ENCODE results near the gene ADAM12. TPM values are rescaled to one million over a fixed set of nuclear protein-coding genes. Genes with fewer than 3 reads are reported as not detected.
"Not testable (repeated sequence)": the region's sequence is repeated elsewhere in the genome, so short reads cannot be mapped to it uniquely, and the experiment has no call there.

Gene ADAM12
- total and polyA plus RNA-seq, 5 donors = 0.14 to 2.7 (median 1.4) TPM

DNA sequence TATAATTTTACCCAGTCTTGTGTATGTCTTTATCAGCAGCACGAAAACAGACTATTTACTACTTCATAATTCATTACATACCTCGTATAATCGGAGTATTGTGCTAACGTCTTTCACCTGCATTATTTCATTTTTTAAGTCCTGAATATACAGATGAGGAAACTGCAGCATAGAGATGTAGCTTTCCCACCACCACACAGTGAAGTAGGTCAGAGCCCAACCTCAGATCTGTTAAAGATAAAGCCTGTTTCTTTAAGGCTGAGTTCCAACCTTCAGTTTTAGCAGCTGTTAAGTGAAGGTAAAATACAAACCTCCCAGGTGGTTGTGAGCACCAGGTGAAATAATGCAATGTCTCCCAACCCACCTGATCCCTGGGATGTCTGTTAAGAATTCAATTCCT lies 2.0 kb upstream of the ADAM12 start:
- 94% methylated on average over 4 of the region's 4 CpGs for WGBS
- Histone ChIP-seq H3K27me3 (ENCODE audit: control insufficient read depth, insufficient read depth) (peaks cover 3% of the 10 kb centered on the region), H3K4me1 (ENCODE audit: control insufficient read depth, insufficient read depth, low read length) (peaks cover 2% of the 10 kb centered on the region), H3K9me3 (ENCODE audit: control insufficient read depth, low read length) (no peaks in the 10 kb centered on the region), H3K4me3 (ENCODE audit: low read length) (no peak overlapping the region), H3K27ac (ENCODE audit: low read length) (no peak overlapping the region)
- no peak for DNase-seq
- ATAC-seq = no peak
- intact Hi-C loops (cut with DNase I) = no loop called here

DNA sequence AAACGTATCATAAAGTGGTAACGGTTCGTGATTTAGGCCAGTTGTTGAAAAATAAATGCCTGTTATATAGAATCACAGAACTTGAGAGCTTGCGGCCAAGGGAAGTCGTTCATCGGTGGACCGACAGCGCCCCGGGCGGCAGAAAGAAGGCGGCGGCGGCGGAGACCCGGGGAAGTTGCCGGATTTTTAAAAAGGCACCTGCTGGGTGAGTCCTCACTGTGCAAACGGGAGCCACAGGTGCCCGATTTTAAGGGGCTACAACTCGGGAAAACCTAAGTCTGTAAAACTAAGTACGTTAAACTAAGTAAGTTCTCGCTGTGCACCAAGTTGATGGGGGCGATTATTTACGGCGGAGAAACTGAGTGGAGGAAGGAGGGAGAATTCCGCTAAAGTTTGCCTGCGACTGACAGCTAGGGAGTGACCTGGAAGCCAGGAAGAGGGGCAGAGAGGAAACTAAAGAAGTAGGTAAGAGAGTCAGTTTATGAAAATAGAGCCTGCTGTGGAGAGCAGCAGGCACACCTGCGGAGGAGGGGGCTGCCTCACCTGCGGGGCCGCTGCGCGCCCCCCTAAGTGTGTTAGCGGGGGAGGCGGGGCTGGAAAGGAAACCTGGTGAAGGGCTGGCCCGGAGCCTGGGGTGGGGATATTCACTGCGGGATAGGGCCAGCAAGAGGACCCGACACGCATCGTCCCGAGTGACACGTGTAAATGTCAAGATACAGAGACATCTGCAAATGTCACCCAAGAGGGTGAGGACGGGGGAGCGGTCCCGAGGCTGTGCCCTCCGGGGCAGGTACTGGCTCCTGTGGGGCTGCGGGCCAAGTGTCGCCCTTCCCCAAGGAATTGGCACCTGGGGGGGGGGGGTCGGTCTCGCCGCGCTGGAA lies 996 bp downstream of the ADAM12 start:
- Histone ChIP-seq H3K27me3 (ENCODE audit: control insufficient read depth, insufficient read depth) (peaks cover 3% of the 10 kb centered on the region), H3K4me1 (ENCODE audit: control insufficient read depth, insufficient read depth, low read length) (peaks cover 2% of the 10 kb centered on the region), H3K27ac (ENCODE audit: low read length) (no peak overlapping the region), H3K4me3 (ENCODE audit: low read length) (peak overlapping the region; percentile 54), H3K9me3 (ENCODE audit: control insufficient read depth, low read length) (no peaks in the 10 kb centered on the region)
- under 1% methylated on average over 50 of the region's 50 CpGs for WGBS
- ATAC-seq (peak; percentile 51 to 54), DNase-seq (peak; percentile 60 to 84 (median 83))
- intact Hi-C loops (cut with DNase I) = loop anchor here (2.0 to 10.0 kb wide), 2 partner anchors 402 to 404 kb away; no protein-coding TSS in a partner anchor

DNA sequence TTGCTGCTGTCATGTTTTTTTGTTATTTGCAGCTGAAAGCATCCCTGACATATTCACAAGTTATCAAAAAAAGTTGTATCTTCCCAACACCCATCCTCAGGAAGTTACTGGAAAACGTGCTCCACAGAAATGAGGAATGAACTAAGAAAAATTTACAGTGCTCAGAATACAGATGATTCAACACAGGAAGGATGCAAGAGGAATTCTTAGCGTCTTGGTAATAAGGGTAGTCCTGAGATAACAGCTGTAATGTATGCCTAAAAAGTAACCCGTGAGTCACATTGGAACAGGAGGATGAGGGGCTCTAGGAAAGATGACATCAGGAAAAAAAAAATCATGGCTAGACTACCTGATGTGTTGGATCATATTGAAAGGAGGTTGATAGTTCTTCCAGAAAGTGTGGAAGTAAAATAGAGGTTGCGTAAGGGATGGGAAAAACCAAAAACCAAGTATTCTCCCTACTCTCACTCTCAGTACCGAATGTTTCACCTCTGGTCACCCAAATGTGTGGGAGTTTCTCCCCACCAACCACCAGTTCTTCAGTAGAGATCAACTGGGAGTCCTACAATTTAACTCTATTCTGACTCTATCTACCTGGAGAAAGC lies 3.9 kb downstream of the ADAM12 start:
- 78% methylated on average over 5 of the region's 5 CpGs for WGBS
- ATAC-seq (no peak), DNase-seq (no peak)
- Histone ChIP-seq H3K4me1 (ENCODE audit: control insufficient read depth, insufficient read depth, low read length) (peaks cover 2% of the 10 kb centered on the region), H3K9me3 (ENCODE audit: control insufficient read depth, low read length) (no peaks in the 10 kb centered on the region), H3K4me3 (ENCODE audit: low read length) (no peak overlapping the region), H3K27ac (ENCODE audit: low read length) (no peak overlapping the region), H3K27me3 (ENCODE audit: control insufficient read depth, insufficient read depth) (peaks cover 3% of the 10 kb centered on the region)
- intact Hi-C loops (cut with DNase I) = loop anchor here in 2 of 4 donors (10.0 kb wide), 1 partner anchor 400 kb away; no protein-coding TSS in a partner anchor

DNA sequence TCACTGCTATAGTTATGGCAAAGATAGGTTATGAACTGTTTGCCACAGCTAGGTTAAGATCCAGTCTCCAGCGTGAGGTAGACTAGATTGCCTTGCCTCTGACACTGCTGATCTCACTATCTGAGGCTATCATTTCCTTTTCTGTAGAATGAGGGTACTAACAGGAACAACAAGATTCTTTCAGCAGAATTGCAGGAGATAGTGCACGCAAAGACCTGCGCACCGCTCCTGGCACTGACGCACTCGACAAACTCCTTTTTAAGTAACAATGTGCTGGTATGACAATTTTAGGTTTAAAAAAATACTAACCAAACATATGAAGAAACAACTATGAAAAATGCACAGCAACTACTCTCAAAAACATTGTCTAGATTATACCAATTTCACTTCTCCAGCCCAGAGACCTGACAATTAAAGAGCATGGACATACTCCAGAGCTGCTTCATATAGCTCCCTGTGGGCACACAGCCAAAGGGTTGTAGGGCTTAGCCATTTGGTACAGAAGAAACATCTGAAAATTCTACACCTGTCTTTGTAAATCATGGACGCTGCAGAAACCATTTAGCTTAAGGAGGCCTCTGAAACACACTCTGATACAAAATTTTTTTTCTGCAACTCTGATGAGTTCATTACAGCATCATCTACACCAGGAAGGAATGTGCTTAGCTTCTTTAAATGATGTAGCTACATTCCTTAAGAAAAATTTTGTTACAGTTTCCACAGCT lies 7.8 kb downstream of the ADAM12 start:
- ATAC-seq (no peak), DNase-seq (no peak)
- H3K9me3 ChIP-seq (ENCODE audit: control insufficient read depth, low read length) = peaks cover 2% of the 10 kb centered on the region
- no peaks in the 10 kb centered on the region for H3K27me3 ChIP-seq (ENCODE audit: control insufficient read depth, insufficient read depth)
- no peaks in the 10 kb centered on the region for H3K4me1 ChIP-seq (ENCODE audit: control insufficient read depth, insufficient read depth, low read length)
- H3K27ac ChIP-seq (ENCODE audit: low read length) = no peak overlapping the region
- H3K4me3 ChIP-seq (ENCODE audit: low read length) = no peak overlapping the region
- intact Hi-C loops (cut with DNase I) = loop anchor here in 2 of 4 donors (10.0 kb wide), 1 partner anchor 396 kb away; no protein-coding TSS in a partner anchor
- WGBS = 81% methylated on average over 7 of the region's 7 CpGs

DNA sequence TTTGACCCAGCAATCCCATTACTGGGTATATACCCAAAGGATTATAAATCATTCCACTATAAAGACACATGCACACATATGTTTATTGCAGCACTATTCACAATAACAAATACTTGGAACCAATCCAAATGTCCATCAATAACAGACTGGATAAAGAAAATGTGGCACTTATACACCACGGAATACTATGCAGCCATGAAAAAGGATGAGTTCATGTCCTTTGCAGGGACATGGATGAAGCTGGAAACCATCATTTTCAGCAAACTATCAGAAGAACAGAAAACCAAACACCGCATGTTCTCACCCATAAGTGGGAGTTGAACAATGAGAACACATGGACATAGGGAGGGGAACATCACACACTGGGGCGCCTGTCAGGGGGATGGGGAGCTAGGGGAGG lies 9.1 kb downstream of the ADAM12 start:
- ATAC-seq; H3K4me1 ChIP-seq (ENCODE audit: control insufficient read depth, insufficient read depth, low read length); intact Hi-C loops (cut with DNase I); H3K4me3 ChIP-seq (ENCODE audit: low read length); DNase-seq; H3K9me3 ChIP-seq (ENCODE audit: control insufficient read depth, low read length); H3K27ac ChIP-seq (ENCODE audit: low read length); H3K27me3 ChIP-seq (ENCODE audit: control insufficient read depth, insufficient read depth): not testable (repeated sequence)
- 94% methylated on average over 3 of the region's 3 CpGs for WGBS

DNA sequence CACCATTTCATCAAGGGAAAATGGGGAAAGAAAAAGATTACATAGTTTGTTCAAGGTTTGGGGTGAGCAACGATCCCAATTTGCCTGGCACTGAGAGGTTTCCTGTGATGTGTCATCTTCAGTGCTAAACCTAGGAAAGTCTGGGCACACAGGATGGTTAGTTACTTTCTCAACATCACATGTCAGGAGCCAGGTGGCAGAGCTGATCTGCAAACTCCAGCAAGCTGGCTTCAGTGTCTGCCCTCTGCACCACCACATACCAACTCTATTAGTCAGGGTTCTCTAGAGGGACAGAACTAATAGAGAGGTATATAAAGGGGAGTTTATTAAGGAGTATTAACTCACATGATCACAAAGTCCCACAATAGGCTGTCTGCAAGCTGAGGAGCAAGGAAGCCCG lies 11.3 kb downstream of the ADAM12 start:
- Histone ChIP-seq H3K4me1 (ENCODE audit: control insufficient read depth, insufficient read depth, low read length) (no peaks in the 10 kb centered on the region), H3K4me3 (ENCODE audit: low read length) (no peak overlapping the region), H3K27me3 (ENCODE audit: control insufficient read depth, insufficient read depth) (no peaks in the 10 kb centered on the region), H3K9me3 (ENCODE audit: control insufficient read depth, low read length) (peaks cover 2% of the 10 kb centered on the region), H3K27ac (ENCODE audit: low read length) (no peak overlapping the region)
- intact Hi-C loops (cut with DNase I) = no loop called here
- ATAC-seq (no peak), DNase-seq (no peak)
- WGBS = 91% methylated on average over 2 of the region's 2 CpGs

DNA sequence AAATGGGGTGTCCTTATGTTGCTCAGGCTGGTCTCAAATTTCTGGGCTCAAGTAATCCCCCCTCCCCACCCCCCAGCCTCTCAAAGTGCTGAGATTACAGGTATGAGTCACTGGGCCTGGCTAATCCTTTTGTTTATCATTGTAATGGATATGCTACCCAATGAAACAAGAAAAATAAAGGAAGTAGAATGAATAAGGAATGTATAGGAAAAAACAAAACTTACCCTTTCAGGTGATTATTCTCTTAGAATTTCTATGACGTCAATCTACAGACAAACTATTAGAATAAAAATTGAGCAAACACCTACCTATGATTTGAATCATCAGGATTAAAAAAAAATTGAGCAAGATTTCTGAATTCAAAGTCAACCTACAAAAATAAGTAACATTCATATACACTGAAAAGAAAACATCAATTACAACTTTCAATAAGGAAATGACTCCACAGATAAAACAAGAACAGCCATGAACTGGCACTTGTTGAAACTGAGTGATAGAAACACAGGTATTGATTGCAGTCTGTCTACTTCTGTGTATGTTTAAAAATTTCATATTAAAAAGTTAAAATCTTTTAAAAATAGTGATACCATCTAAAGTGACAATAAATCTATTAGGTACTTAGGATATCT lies 12.2 kb downstream of the ADAM12 start:
- intact Hi-C loops (cut with DNase I) = no loop called here
- peaks cover 2% of the 10 kb centered on the region for H3K9me3 ChIP-seq (ENCODE audit: control insufficient read depth, low read length)
- no peak for DNase-seq
- ATAC-seq = no peak
- no peak overlapping the region for H3K4me3 ChIP-seq (ENCODE audit: low read length)
- H3K4me1 ChIP-seq (ENCODE audit: control insufficient read depth, insufficient read depth, low read length) = no peaks in the 10 kb centered on the region
- H3K27me3 ChIP-seq (ENCODE audit: control insufficient read depth, insufficient read depth) = no peaks in the 10 kb centered on the region
- H3K27ac ChIP-seq (ENCODE audit: low read length) = no peak overlapping the region
- 95% methylated on average over 1 of the region's 1 CpG for WGBS

DNA sequence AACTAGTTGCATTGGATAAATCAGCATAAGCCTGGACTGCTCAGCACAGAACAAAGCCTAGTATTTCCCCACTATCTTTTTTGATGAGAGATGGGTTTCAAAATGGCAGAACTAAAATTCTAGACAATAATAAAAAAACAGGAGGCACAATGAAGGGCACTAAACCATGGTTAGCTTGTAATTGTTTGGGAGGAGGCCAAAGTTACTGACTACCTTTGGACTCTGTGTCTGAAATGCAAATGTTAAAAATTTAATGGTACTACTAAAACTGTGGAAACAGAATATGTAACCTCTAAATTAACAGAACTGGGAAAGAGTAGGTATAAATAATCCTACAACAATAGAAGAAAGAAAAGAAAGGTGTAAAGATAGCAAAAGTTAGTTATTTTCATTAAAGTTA lies 13.0 kb downstream of the ADAM12 start:
- H3K4me3 ChIP-seq (ENCODE audit: low read length) = no peak overlapping the region
- H3K27me3 ChIP-seq (ENCODE audit: control insufficient read depth, insufficient read depth) = no peaks in the 10 kb centered on the region
- ATAC-seq = no peak
- no peak for DNase-seq
- intact Hi-C loops (cut with DNase I) = no loop called here
- H3K9me3 ChIP-seq (ENCODE audit: control insufficient read depth, low read length) = peaks cover 2% of the 10 kb centered on the region
- H3K4me1 ChIP-seq (ENCODE audit: control insufficient read depth, insufficient read depth, low read length) = no peaks in the 10 kb centered on the region
- no peak overlapping the region for H3K27ac ChIP-seq (ENCODE audit: low read length)

DNA sequence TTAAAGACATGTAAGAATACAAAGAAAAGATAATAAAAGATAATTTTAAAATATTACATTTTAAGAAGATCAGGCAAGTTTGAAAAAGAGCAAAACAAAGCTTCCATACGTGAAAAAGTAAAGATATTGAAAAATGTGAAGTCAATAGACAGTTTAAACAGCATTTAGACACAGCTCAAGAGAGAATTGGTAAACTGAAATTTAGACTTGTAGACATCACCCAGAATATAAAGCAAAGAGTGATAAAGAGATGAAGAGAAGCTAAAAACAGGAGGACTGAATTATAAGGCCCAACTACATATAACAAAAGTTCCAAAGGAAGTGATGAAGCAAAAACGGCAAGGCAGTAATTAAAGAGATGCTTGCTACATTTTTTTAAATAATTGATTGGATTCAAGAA lies 13.8 kb downstream of the ADAM12 start:
- Histone ChIP-seq H3K4me1 (ENCODE audit: control insufficient read depth, insufficient read depth, low read length) (no peaks in the 10 kb centered on the region), H3K27ac (ENCODE audit: low read length) (no peak overlapping the region), H3K27me3 (ENCODE audit: control insufficient read depth, insufficient read depth) (no peaks in the 10 kb centered on the region), H3K4me3 (ENCODE audit: low read length) (no peak overlapping the region), H3K9me3 (ENCODE audit: control insufficient read depth, low read length) (peaks cover 2% of the 10 kb centered on the region)
- intact Hi-C loops (cut with DNase I) = no loop called here
- ATAC-seq = no peak
- WGBS = 90% methylated on average over 2 of the region's 2 CpGs
- DNase-seq = no peak

DNA sequence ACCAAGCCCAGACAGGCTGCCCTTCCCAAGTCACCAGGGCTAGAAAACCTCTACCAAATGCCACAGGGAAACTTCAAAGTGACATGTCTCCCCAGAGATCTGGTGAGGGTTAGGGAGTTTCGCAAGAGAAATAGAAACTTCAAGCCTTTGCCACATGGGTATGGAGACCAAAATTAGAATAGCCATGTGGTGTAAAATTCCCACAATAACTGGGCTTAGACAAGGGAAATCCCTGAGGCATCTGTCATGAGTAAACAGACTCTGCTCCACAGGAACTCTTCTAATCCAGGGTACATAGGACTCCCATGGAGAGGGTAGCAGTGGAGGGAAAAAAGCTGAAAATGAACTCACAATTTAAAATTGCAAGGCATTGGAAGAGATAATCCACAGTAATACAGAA lies 14.3 kb downstream of the ADAM12 start:
- ATAC-seq (no peak), DNase-seq (no peak)
- no peak overlapping the region for H3K4me3 ChIP-seq (ENCODE audit: low read length)
- H3K9me3 ChIP-seq (ENCODE audit: control insufficient read depth, low read length) = peaks cover 2% of the 10 kb centered on the region
- no peaks in the 10 kb centered on the region for H3K4me1 ChIP-seq (ENCODE audit: control insufficient read depth, insufficient read depth, low read length)
- intact Hi-C loops (cut with DNase I) = no loop called here
- no peak overlapping the region for H3K27ac ChIP-seq (ENCODE audit: low read length)
- no peaks in the 10 kb centered on the region for H3K27me3 ChIP-seq (ENCODE audit: control insufficient read depth, insufficient read depth)
- WGBS = 86% methylated on average over 1 of the region's 1 CpG
